SU-DHL-6 (cell line): ENCODE measurements around the gene ANKRD34C.

Experiments
- EZH2phosphoT487 ChIP-seq: fragments of 200-600 bp; sonication (generic), shearing (Covaris generic); conservative IDR thresholded peaks from 2 replicates; pipeline ENCODE4 v1.6.1; 2018; ENCODE audit warnings: mild to moderate bottlenecking, antibody characterized with exemption, low read length, moderate library complexity, mixed read lengths
- TF ChIP-seq, protein P1 (sequence below): fragments of 200-600 bp; sonication (generic); IDR thresholded peaks from one replicate; pipeline ENCODE4 v1.5.1; 2017; ENCODE audit warnings: antibody characterized with exemption, mild to moderate bottlenecking, low read length, moderate library complexity; ENCODE audit not compliant: insufficient read depth, poor library complexity, severe bottlenecking

DNA sequence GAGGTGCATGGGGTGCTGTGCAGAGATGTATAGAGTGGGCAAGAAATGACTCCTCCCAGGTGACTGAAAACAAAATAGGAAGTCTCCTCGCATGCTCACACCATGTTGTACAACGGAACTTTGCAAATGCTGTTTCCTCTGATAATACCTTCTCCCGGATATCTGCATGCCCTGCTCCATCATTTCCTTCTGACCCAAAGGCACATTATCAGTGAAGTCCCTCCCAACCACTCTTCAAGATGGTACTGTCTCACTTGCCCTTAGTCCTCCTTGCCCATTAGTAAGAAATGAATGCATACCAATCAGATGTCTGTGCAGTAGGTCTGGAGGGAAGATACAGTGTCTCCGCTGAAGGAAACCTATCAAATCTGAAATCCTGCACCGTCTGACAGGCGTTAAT, 40.4 kb downstream of the ANKRD34C start:
- TF ChIP-seq, protein P1, sequence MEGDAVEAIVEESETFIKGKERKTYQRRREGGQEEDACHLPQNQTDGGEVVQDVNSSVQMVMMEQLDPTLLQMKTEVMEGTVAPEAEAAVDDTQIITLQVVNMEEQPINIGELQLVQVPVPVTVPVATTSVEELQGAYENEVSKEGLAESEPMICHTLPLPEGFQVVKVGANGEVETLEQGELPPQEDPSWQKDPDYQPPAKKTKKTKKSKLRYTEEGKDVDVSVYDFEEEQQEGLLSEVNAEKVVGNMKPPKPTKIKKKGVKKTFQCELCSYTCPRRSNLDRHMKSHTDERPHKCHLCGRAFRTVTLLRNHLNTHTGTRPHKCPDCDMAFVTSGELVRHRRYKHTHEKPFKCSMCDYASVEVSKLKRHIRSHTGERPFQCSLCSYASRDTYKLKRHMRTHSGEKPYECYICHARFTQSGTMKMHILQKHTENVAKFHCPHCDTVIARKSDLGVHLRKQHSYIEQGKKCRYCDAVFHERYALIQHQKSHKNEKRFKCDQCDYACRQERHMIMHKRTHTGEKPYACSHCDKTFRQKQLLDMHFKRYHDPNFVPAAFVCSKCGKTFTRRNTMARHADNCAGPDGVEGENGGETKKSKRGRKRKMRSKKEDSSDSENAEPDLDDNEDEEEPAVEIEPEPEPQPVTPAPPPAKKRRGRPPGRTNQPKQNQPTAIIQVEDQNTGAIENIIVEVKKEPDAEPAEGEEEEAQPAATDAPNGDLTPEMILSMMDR, result no peak
- TF ChIP-seq EZH2phosphoT487, result no peak
